Loucy (cell line): ENCODE results near the gene DDB1.
A peak's percentile ranks its signal among the peaks of the same experiment; 100 is the strongest.

ENCODE experiments used
- H2AFZ ChIP-seq: fragments of 200-600 bp; sonication (generic); 2 replicates; pipeline ENCODE4 v1.6.0; 2016; ENCODE audit warnings: antibody characterized with exemption, mild to moderate bottlenecking, low read length, moderate library complexity
- H3F3A ChIP-seq: fragments of 200-600 bp; 2 replicates; pipeline ENCODE4 v1.6.0; 2016; ENCODE audit warnings: antibody characterized with exemption, low read depth, mild to moderate bottlenecking
- H3K27me3 ChIP-seq: fragments of 200-600 bp; sonication (generic); 2 replicates; pipeline ENCODE4 v1.6.1; 2014; ENCODE audit warnings: low read length, mild to moderate bottlenecking; ENCODE audit not compliant: insufficient read depth, poor library complexity, severe bottlenecking
- H3K36me3 ChIP-seq: fragments of 200-600 bp; sonication (generic); 2 replicates; pipeline ENCODE4 v1.6.1; 2016; ENCODE audit warnings: low read length; ENCODE audit not compliant: insufficient read depth
- H3K4me1 ChIP-seq: fragments of 200-600 bp; sonication (generic); 2 replicates; pipeline ENCODE4 v1.5.1; 2014; ENCODE audit warnings: low read length, mild to moderate bottlenecking; ENCODE audit not compliant: insufficient read depth, poor library complexity, severe bottlenecking
- H3K4me2 ChIP-seq: fragments of 200-600 bp; sonication (generic); 2 replicates; pipeline ENCODE4 v1.6.0; 2014; ENCODE audit warnings: antibody characterized with exemption, low read length, low read depth, mild to moderate bottlenecking; ENCODE audit not compliant: poor library complexity, severe bottlenecking
- H3K4me3 ChIP-seq: fragments of 200-600 bp; sonication (generic); 2 replicates; pipeline ENCODE4 v1.5.1; 2014; ENCODE audit warnings: low read length, mild to moderate bottlenecking, mixed read lengths; ENCODE audit not compliant: poor library complexity, severe bottlenecking
- H3K79me2 ChIP-seq: fragments of 200-600 bp; sonication (generic); 2 replicates; pipeline ENCODE4 v1.6.1; 2014; ENCODE audit warnings: low read length; ENCODE audit not compliant: insufficient read depth
- H3K9ac ChIP-seq: fragments of 200-600 bp; sonication (generic); 2 replicates; pipeline ENCODE4 v1.6.0; 2014; ENCODE audit warnings: mild to moderate bottlenecking, low read depth, low read length, moderate library complexity; ENCODE audit not compliant: poor library complexity, severe bottlenecking
- H3K9me2 ChIP-seq: fragments of 200-600 bp; sonication (generic); replicated peaks from 2 replicates; pipeline ENCODE4 v1.6.1; 2016; ENCODE audit warnings: low read depth, low read length, mixed read lengths
- H3K9me3 ChIP-seq: fragments of 200-600 bp; sonication (generic); 2 replicates; pipeline ENCODE4 v1.6.1; 2014; ENCODE audit warnings: mild to moderate bottlenecking, antibody characterized with exemption, low read length, low read depth; ENCODE audit not compliant: insufficient read depth
- H4K20me1 ChIP-seq: fragments of 200-600 bp; sonication (generic); 2 replicates; pipeline ENCODE4 v1.6.0; 2014; ENCODE audit warnings: antibody characterized with exemption, low read length, mild to moderate bottlenecking; ENCODE audit not compliant: insufficient read depth, poor library complexity, severe bottlenecking
- CTCF ChIP-seq: fragments of 200-600 bp; sonication (generic); conservative IDR thresholded peaks from 2 replicates; pipeline ENCODE4 v1.5.1; 2014; ENCODE audit warnings: mild to moderate bottlenecking, antibody characterized with exemption, low read length
- EZH2phosphoT487 ChIP-seq: fragments of 200-600 bp; IDR thresholded peaks from 2 replicates; pipeline ENCODE4 v1.6.1; 2018; ENCODE audit warnings: antibody characterized with exemption, mild to moderate bottlenecking, moderate library complexity, borderline replicate concordance

The DDB1 gene

GRCh38 chr11:61333550-61334433, 887 bp upstream of the DDB1 start:
- Histone ChIP-seq H3K4me3 (peak overlapping the region; percentile 90), H4K20me1 (peaks cover 40% of the 10 kb centered on the region), H3K9ac (peak overlapping the region; percentile 97), H3K79me2 (peaks cover 65% of the 10 kb centered on the region), H3K27me3 (peaks cover 5% of the 10 kb centered on the region), H3K4me2 (peak overlapping the region; percentile 88), H3K4me1 (peaks cover 61% of the 10 kb centered on the region), H3F3A (no peaks in the 10 kb centered on the region), H3K9me3 (no peaks in the 10 kb centered on the region), H3K9me2 (no peaks in the 10 kb centered on the region), H2AFZ (peak overlapping the region; percentile 80), H3K36me3 (peaks cover 9% of the 10 kb centered on the region; the same call in 1 of the 2 replicates)
- no peak for TF ChIP-seq CTCF
- no peak for TF ChIP-seq EZH2phosphoT487

- Histone ChIP-seq H3K9me2 (no peaks in the 10 kb centered on the region), H3K4me2 (peak overlapping the region; percentile 97), H3K4me1 (peaks cover 70% of the 10 kb centered on the region), H2AFZ (peak overlapping the region; percentile 76), H3K4me3 (peak overlapping the region; percentile 90), H3K9me3 (no peaks in the 10 kb centered on the region), H3K27me3 (peaks cover 5% of the 10 kb centered on the region), H3F3A (no peaks in the 10 kb centered on the region), H4K20me1 (peaks cover 53% of the 10 kb centered on the region), H3K9ac (peak overlapping the region; percentile 97), H3K36me3 (peaks cover 20% of the 10 kb centered on the region; the same call in 1 of the 2 replicates), H3K79me2 (peaks cover 79% of the 10 kb centered on the region)
- TF ChIP-seq EZH2phosphoT487 (no peak), CTCF (no peak)
Measured at GRCh38 chr11:61332281-61332796, 566 bp downstream of the DDB1 start.

- H3K36me3 ChIP-seq = peaks cover 26% of the 10 kb centered on the region; the same call in 1 of the 2 replicates
- peaks cover 5% of the 10 kb centered on the region for H3K27me3 ChIP-seq
- H3K4me2 ChIP-seq = peak overlapping the region; percentile 97
- H3K9ac ChIP-seq = peak overlapping the region; percentile 97
- peaks cover 68% of the 10 kb centered on the region for H3K4me1 ChIP-seq
- H2AFZ ChIP-seq = no peak overlapping the region
- peak overlapping the region; percentile 90 for H3K4me3 ChIP-seq
- no peaks in the 10 kb centered on the region for H3F3A ChIP-seq
- peaks cover 60% of the 10 kb centered on the region for H4K20me1 ChIP-seq
- H3K79me2 ChIP-seq = peaks cover 86% of the 10 kb centered on the region
- H3K9me3 ChIP-seq = no peaks in the 10 kb centered on the region
- H3K9me2 ChIP-seq = no peaks in the 10 kb centered on the region
- TF ChIP-seq EZH2phosphoT487 = no peak
- no peak for TF ChIP-seq CTCF
Measured at GRCh38 chr11:61331651-61332050, 1.3 kb downstream of the DDB1 start.
